ENCODE measurements around the gene PHYKPL. TPM values are rescaled to one million over a fixed set of nuclear protein-coding genes. Genes with fewer than 3 reads are reported as not detected.

The PHYKPL gene
- total and polyA plus RNA-seq, 2 of the 4 experiments (the other 2 are of a cell fraction), result 10.0 to 24.5 TPM

GRCh38 chr5:178218237-178218776 lies 14.3 kb downstream of the PHYKPL start:
- Histone ChIP-seq H2AK5ac (ENCODE audit: low read depth, low read length) (no peak overlapping the region), H2AFZ (replicated peaks; ENCODE audit: low read length, poor library complexity) (no peak overlapping the region), H3K4me1 (ENCODE audit: control insufficient read depth, insufficient read depth, low read length) (no peaks in the 10 kb centered on the region), H3K9ac (ENCODE audit: low read depth, low read length) (no peak overlapping the region), H2BK20ac (ENCODE audit: low read depth, low read length) (no peak overlapping the region), H4K20me1 (ENCODE audit: insufficient read depth, low read length) (peaks cover 19% of the 10 kb centered on the region), H3K18ac (ENCODE audit: low read depth, low read length) (no peak overlapping the region), H4K5ac (ENCODE audit: low read depth, low read length) (no peak overlapping the region), H4K91ac (ENCODE audit: insufficient read depth, low read depth, low read length) (no peak overlapping the region), H2AK9ac (replicated peaks; ENCODE audit: low read depth, low read length, poor library complexity) (no peak overlapping the region), H3K9me3 (ENCODE audit: control insufficient read depth, insufficient read depth, low read length) (no peaks in the 10 kb centered on the region), H2BK5ac (ENCODE audit: low read depth, low read length, poor library complexity, severe bottlenecking) (no peak overlapping the region), H2BK120ac (ENCODE audit: low read depth, low read length) (no peak overlapping the region), H3K4me2 (ENCODE audit: low read depth, low read length) (no peak overlapping the region), H3K9me1 (ENCODE audit: insufficient read depth, low read length) (peaks cover 10% of the 10 kb centered on the region), H3K23ac (ENCODE audit: low read depth, low read length) (no peak overlapping the region), H3K36me3 (ENCODE audit: control insufficient read depth, insufficient read depth, low read length) (peaks cover 48% of the 10 kb centered on the region), H3K14ac (replicated peaks; ENCODE audit: low read depth, low read length) (no peak overlapping the region), H3K4ac (ENCODE audit: low read depth, low read length) (no peak overlapping the region), H4K8ac (ENCODE audit: low read depth in 2 of 2, low read length in 2 of 2) (no peak overlapping the region), H3K27ac (ENCODE audit: insufficient read depth, low read length) (no peak overlapping the region), H3K79me1 (ENCODE audit: low read depth in 1 of 2, low read length in 2 of 2) (peaks cover 8 to 36% of the 10 kb centered on the region in 2 experiments; a peak in 3 of 4 replicates), H3K56ac (ENCODE audit: extremely low read depth, insufficient read depth, low read length) (no peak overlapping the region), H2BK15ac (ENCODE audit: low read depth, low read length) (no peak overlapping the region), H3K27me3 (ENCODE audit: control insufficient read depth, insufficient read depth, low read length) (no peaks in the 10 kb centered on the region), H3K4me3 (ENCODE audit: insufficient read depth, low read depth, low read length) (no peak overlapping the region)
- no peak for DNase-seq
- POLR2A ChIA-PET (ENCODE audit: unreplicated experiment), result no interaction called here
- in situ Hi-C loops (cut with MboI; ENCODE audit: low sequenced_read_pairs) (no loop called here), intact Hi-C loops (cut with micrococcal nuclease) (no loop called here), dilution Hi-C loops (cut with HindIII; ENCODE audit: low sequenced_read_pairs, unreplicated experiment) (no loop called here)
- ATAC-seq (ENCODE audit: low read depth), result no peak
- BruUV-seq (replicated peaks), result no TSS peak
- TF ChIP-seq SMC3 (IDR thresholded peaks at IDR 0.05; ENCODE audit: low read depth, low read length) (no peak), RFX5 (IDR thresholded peaks at IDR 0.05; ENCODE audit: low read depth, low read length) (no peak), FOS (IDR thresholded peaks at IDR 0.05; ENCODE audit: low read depth, low read length) (no peak), BHLHE40 (IDR thresholded peaks at IDR 0.05; ENCODE audit: low read depth, low read length) (no peak), MAFK (IDR thresholded peaks at IDR 0.05; ENCODE audit: low read depth, low read length) (no peak)
- TF ChIP-seq, protein P1, sequence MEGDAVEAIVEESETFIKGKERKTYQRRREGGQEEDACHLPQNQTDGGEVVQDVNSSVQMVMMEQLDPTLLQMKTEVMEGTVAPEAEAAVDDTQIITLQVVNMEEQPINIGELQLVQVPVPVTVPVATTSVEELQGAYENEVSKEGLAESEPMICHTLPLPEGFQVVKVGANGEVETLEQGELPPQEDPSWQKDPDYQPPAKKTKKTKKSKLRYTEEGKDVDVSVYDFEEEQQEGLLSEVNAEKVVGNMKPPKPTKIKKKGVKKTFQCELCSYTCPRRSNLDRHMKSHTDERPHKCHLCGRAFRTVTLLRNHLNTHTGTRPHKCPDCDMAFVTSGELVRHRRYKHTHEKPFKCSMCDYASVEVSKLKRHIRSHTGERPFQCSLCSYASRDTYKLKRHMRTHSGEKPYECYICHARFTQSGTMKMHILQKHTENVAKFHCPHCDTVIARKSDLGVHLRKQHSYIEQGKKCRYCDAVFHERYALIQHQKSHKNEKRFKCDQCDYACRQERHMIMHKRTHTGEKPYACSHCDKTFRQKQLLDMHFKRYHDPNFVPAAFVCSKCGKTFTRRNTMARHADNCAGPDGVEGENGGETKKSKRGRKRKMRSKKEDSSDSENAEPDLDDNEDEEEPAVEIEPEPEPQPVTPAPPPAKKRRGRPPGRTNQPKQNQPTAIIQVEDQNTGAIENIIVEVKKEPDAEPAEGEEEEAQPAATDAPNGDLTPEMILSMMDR (conservative IDR thresholded peaks at IDR 0.05; ENCODE audit: low read depth, low read length), result no peak
- no CpG with 5 or more reads among the region's 5 CpGs for WGBS, 2 experiments (ENCODE audit: extremely low coverage in 2 of 2, insufficient read length in 1 of 2)
- CTCF ChIA-PET, result no interaction called here

All from IMR-90 (cell line).